HFF-Myc (cell line): ENCODE data around the gene FTCD.
"Not testable (repeated sequence)": the region's sequence is repeated elsewhere in the genome, so short reads cannot be mapped to it uniquely, and the experiment has no call there.

Source experiments
- DNase-seq: peaks from one replicate; pipeline ENCODE4 v3.0.0-alpha.2; 2011; ENCODE audit warnings: low read depth; ENCODE audit errors: extremely low read depth
- H3K4me3 ChIP-seq: replicated peaks from 2 replicates; pipeline ENCODE4 v1.5.1; 2011; ENCODE audit warnings: low read depth, mild to moderate bottlenecking, control low read depth, low read length
- CTCF ChIP-seq: IDR thresholded peaks from 2 replicates; pipeline ENCODE4 v1.5.1; 2012; ENCODE audit warnings: mild to moderate bottlenecking, low read depth, low read length, control low read depth; ENCODE audit errors: missing control alignments

The FTCD gene

GRCh38 chr21:46172863-46173528 lies 17.6 kb upstream of the FTCD start:
- no peak for DNase-seq
- no peak overlapping the region for H3K4me3 ChIP-seq
- no peak for TF ChIP-seq CTCF

- no peak for TF ChIP-seq CTCF
- no peak overlapping the region for H3K4me3 ChIP-seq
- no peak for DNase-seq
These were observed 16.9 kb upstream of the FTCD start for GRCh38 chr21:46171996-46172862.

- no peak overlapping the region for H3K4me3 ChIP-seq
- no peak for TF ChIP-seq CTCF
- no peak for DNase-seq
These were observed 16.2 kb upstream of the FTCD start for GRCh38 chr21:46171585-46171984.

- not testable (repeated sequence) for H3K4me3 ChIP-seq, DNase-seq
These were observed 15.2 kb upstream of the FTCD start for GRCh38 chr21:46170436-46171193.

- no peak for TF ChIP-seq CTCF
- DNase-seq = no peak
- H3K4me3 ChIP-seq = no peak overlapping the region
These were observed 13.4 kb upstream of the FTCD start for GRCh38 chr21:46168659-46169386.

- no peak for DNase-seq
- TF ChIP-seq CTCF = no peak
- no peak overlapping the region for H3K4me3 ChIP-seq
These were observed 12.9 kb upstream of the FTCD start for GRCh38 chr21:46168238-46168637.
